ENCODE measurements around the gene CRACDL. TPM values are rescaled to one million over a fixed set of nuclear protein-coding genes. Genes with fewer than 3 reads are reported as not detected.

The CRACDL gene
- total and polyA plus RNA-seq, 2 of the 13 experiments (the other 11 are each of a cell fraction or from before 2014, with no cell fraction given): 0.15 to 0.26 TPM

- Histone ChIP-seq H2AFZ (ENCODE audit: low read length) (no peak overlapping the region), H3K4me1 (ENCODE audit: insufficient read depth, low read length) (peaks cover 61% of the 10 kb centered on the region), H3K79me2 (ENCODE audit: insufficient read depth, low read length) (no peaks in the 10 kb centered on the region), H3K27me3 (ENCODE audit: control insufficient read depth in 1 of 2, insufficient read depth in 2 of 2, low read length in 2 of 2) (no peaks in the 10 kb centered on the region), H3K27ac (ENCODE audit: extremely low read length, insufficient read depth, low read length) (no peak overlapping the region), H3K4me3 (replicated peaks in 1 of 3; ENCODE audit: insufficient read depth in 1 of 3, low read depth in 2 of 3, low read length in 3 of 3) (no peak overlapping the region), H3K36me3 (replicated peaks in 1 of 2; ENCODE audit: control insufficient read depth in 1 of 2, insufficient read depth in 2 of 2, low read length in 2 of 2) (no peaks in the 10 kb centered on the region), H3K9me3 (ENCODE audit: low read length) (no peaks in the 10 kb centered on the region), H3K4me2 (ENCODE audit: low read depth, low read length) (no peak overlapping the region), H3K9ac (ENCODE audit: insufficient read depth, low read depth, low read length) (no peak overlapping the region), H4K20me1 (ENCODE audit: insufficient read depth, low read length) (no peaks in the 10 kb centered on the region)
- TF ChIP-seq SCMH1 (CRISPR knock-in tag; IDR thresholded peaks at IDR 0.05; ENCODE audit: borderline replicate concordance) (no peak), ZMYM3 (CRISPR knock-in tag; IDR thresholded peaks at IDR 0.05) (peak; percentile 82)
- WGBS (ENCODE audit: low lambda C conversion rate): 75% methylated on average over 2 of the region's 2 CpGs
- DNase-seq (ENCODE audit: low spot score): no peak
- ChIA-PET POLR2A (interaction anchor here (2.2 kb wide), 1 partner anchor 25 kb away, joined by 7 read pairs; no protein-coding TSS in a partner anchor), CTCF (ENCODE audit: low intra/inter-chr PET ratio, low total read pairs) (no interaction called here)
- no TSS peak for BruUV-seq (replicated peaks)
- in situ Hi-C loops (cut with HindIII; ENCODE audit: extremely low pct_ligation_motif_present, low pct_unique_long_range_greater_than_20kb): no loop called here
- no peak for ATAC-seq
- FAIRE-seq: no peak
- intact Hi-C loops (cut with micrococcal nuclease; ENCODE audit: unreplicated experiment): no loop called here
Observed at GRCh38 chr2:98771264-98771663, 164.8 kb downstream of the CRACDL start.

- Histone ChIP-seq H3K9ac (ENCODE audit: insufficient read depth, low read depth, low read length) (no peak overlapping the region), H3K4me1 (ENCODE audit: insufficient read depth, low read length) (peaks cover 57% of the 10 kb centered on the region), H3K4me3 (replicated peaks in 1 of 3; ENCODE audit: insufficient read depth in 1 of 3, low read depth in 2 of 3, low read length in 3 of 3) (peak overlapping the region in 1 of 3 experiments; percentile 13; a peak in 1 of 6 replicates), H4K20me1 (ENCODE audit: insufficient read depth, low read length) (no peaks in the 10 kb centered on the region), H3K9me3 (ENCODE audit: low read length) (no peaks in the 10 kb centered on the region), H3K79me2 (ENCODE audit: insufficient read depth, low read length) (no peaks in the 10 kb centered on the region), H2AFZ (ENCODE audit: low read length) (no peak overlapping the region), H3K36me3 (replicated peaks in 1 of 2; ENCODE audit: control insufficient read depth in 1 of 2, insufficient read depth in 2 of 2, low read length in 2 of 2) (no peaks in the 10 kb centered on the region), H3K4me2 (ENCODE audit: low read depth, low read length) (peak overlapping the region; percentile 73; the same call in 1 of the 2 replicates), H3K27me3 (ENCODE audit: control insufficient read depth in 1 of 2, insufficient read depth in 2 of 2, low read length in 2 of 2) (no peaks in the 10 kb centered on the region), H3K27ac (ENCODE audit: extremely low read length, insufficient read depth, low read length) (no peak overlapping the region)
- no TSS peak for BruUV-seq (replicated peaks)
- ChIA-PET CTCF (ENCODE audit: low intra/inter-chr PET ratio, low total read pairs) (no interaction called here), POLR2A (interaction anchor here (0.6 kb wide), 1 partner anchor 793 kb away, joined by 3 read pairs; no protein-coding TSS in a partner anchor)
- DNase-seq (ENCODE audit: low spot score) (peak; percentile 40), FAIRE-seq (no peak), ATAC-seq (no peak)
- in situ Hi-C loops (cut with HindIII; ENCODE audit: extremely low pct_ligation_motif_present, low pct_unique_long_range_greater_than_20kb) (loop anchor here (5.0 kb wide), 1 partner anchor 48 kb away; no protein-coding TSS in a partner anchor), intact Hi-C loops (cut with micrococcal nuclease; ENCODE audit: unreplicated experiment) (loop anchor here (2.0 to 5.0 kb wide), 2 partner anchors 25 to 37 kb away; partner anchors contain the start of gene MGAT4A)
- 82% methylated on average over 14 of the region's 14 CpGs for WGBS (ENCODE audit: low lambda C conversion rate)
- TF ChIP-seq TSC22D2 (CRISPR knock-in tag; IDR thresholded peaks at IDR 0.05; ENCODE audit: borderline replicate concordance): no peak
- TF ChIP-seq SCMH1 (CRISPR knock-in tag; IDR thresholded peaks at IDR 0.05; ENCODE audit: borderline replicate concordance): no peak
- peak; percentile 90 for TF ChIP-seq ZBTB33 (CRISPR knock-in tag; IDR thresholded peaks at IDR 0.05)
- TF ChIP-seq CBX2 (IDR thresholded peaks at IDR 0.05; ENCODE audit: low read depth, low read length): no peak
- TF ChIP-seq CBX2 (CRISPR knock-in tag; IDR thresholded peaks at IDR 0.05; ENCODE audit: low read depth): no peak
- TF ChIP-seq NFATC3 (CRISPR knock-in tag; IDR thresholded peaks at IDR 0.05): no peak
- no peak for TF ChIP-seq MEF2D (CRISPR knock-in tag; IDR thresholded peaks at IDR 0.05)
- no peak for TF ChIP-seq ZNF142 (CRISPR knock-in tag; IDR thresholded peaks at IDR 0.05)
- TF ChIP-seq NPAS2 (CRISPR knock-in tag; IDR thresholded peaks at IDR 0.05; ENCODE audit: borderline replicate concordance): no peak
- TF ChIP-seq RFX5 (IDR thresholded peaks at IDR 0.05; ENCODE audit: low read depth, low read length): peak; percentile 80
Observed at GRCh38 chr2:98769784-98770183, 166.2 kb downstream of the CRACDL start.
